Uterus (tissue), 2 donors: ENCODE results near the gene AOC2.

Experiments
- CTCF ChIP-seq, 4 experiments: fragments of 200-600 bp in 2 of 4; fragments of 450-650 bp in 2 of 4; sonication (generic) in 2 of 4; IDR thresholded peaks; one replicate each; pipeline ENCODE4 v1.5.1; 2016 to 2019; ENCODE audit warnings: antibody characterized with exemption in 4 of 4, mild to moderate bottlenecking in 2 of 4, moderate library complexity in 1 of 4
- POLR2A ChIP-seq, 2 donors: fragments of 450-650 bp; IDR thresholded peaks; one replicate each; pipeline ENCODE4 v1.6.1; 2016; ENCODE audit warnings: antibody characterized with exemption in 2 of 2, mild to moderate bottlenecking in 1 of 2, moderate library complexity in 1 of 2

GRCh38 chr17:42855048-42855596 is 10.7 kb downstream of the AOC2 start:
- TF ChIP-seq CTCF (IDR thresholded peaks at IDR 0.05), result no peak
- TF ChIP-seq POLR2A (IDR thresholded peaks at IDR 0.05), result no peak
